PC-3 (cell line): Measurements from ENCODE around the gene KBTBD4. TPM values are rescaled to one million over a fixed set of nuclear protein-coding genes. Genes with fewer than 3 reads are reported as not detected.

Experiments
- ATAC-seq: fragments of 200-7000 bp; cut with Tn5 transposase; 2 replicates; pipeline ENCODE4 v1.9.1; 2020; ENCODE audit warnings: mild to moderate bottlenecking, moderate library complexity
- BruUV-seq: library from RNA; stranded (reverse); fragments of 400-500 nt; replicated peaks from 2 replicates; lab custom pipeline; 2021; lab: Mats Ljungman, UMichigan
- CTCF ChIA-PET: fragments of 300-600 bp; sonication (Branson Sonifier 250); formaldehyde crosslinking; loops from one replicate; lab custom pipeline; 2022; ENCODE audit warnings: antibody characterized with exemption; lab: Charles Lee
- POLR2A ChIA-PET: fragments of 300-600 bp; sonication (Branson Sonifier 250); formaldehyde crosslinking; loops from one replicate; lab custom pipeline; 2022; ENCODE audit warnings: antibody characterized with exemption; ENCODE audit not compliant: unreplicated experiment; lab: Charles Lee
- DNase-seq: peaks from one replicate; pipeline ENCODE4 v3.0.0-alpha.2; 2015
- H2AFZ ChIP-seq: fragments of 300-600 bp; sonication (generic); 2 replicates; pipeline ENCODE4 v1.6.0; 2016; ENCODE audit warnings: antibody characterized with exemption, low read length
- H3F3A ChIP-seq: fragments of 300-600 bp; sonication (generic); one replicate; pipeline ENCODE4 v1.6.0; 2017; ENCODE audit warnings: antibody characterized with exemption, low read length, control low read depth, mild to moderate bottlenecking; ENCODE audit not compliant: unreplicated experiment
- H3K27ac ChIP-seq: fragments of 300-600 bp; sonication (generic); 2 replicates; pipeline ENCODE4 v1.5.1; 2016; ENCODE audit warnings: mild to moderate bottlenecking, low read length
- H3K27me3 ChIP-seq: fragments of 300-600 bp; sonication (generic); 2 replicates; pipeline ENCODE4 v1.6.1; 2016; ENCODE audit warnings: low read length, mixed read lengths
- H3K36me3 ChIP-seq: fragments of 300-600 bp; sonication (generic); 2 replicates; pipeline ENCODE4 v1.6.1; 2016; ENCODE audit warnings: low read depth, mixed run types, low read length, mixed read lengths
- H3K4me1 ChIP-seq: fragments of 300-600 bp; sonication (generic); 2 replicates; pipeline ENCODE4 v1.5.1; 2016; ENCODE audit warnings: low read length; ENCODE audit not compliant: insufficient read depth
- H3K4me2 ChIP-seq: fragments of 300-600 bp; sonication (generic); 2 replicates; pipeline ENCODE4 v1.6.0; 2016; ENCODE audit warnings: low read length
- H3K4me3 ChIP-seq: fragments of 300-600 bp; sonication (generic); 2 replicates; pipeline ENCODE4 v1.5.1; 2016; ENCODE audit warnings: mild to moderate bottlenecking, low read length, mixed read lengths
- H3K79me2 ChIP-seq: fragments of 300-600 bp; sonication (generic); 2 replicates; pipeline ENCODE4 v1.6.1; 2017; ENCODE audit warnings: low read length, mixed read lengths
- H3K9ac ChIP-seq: fragments of 300-600 bp; sonication (generic); 2 replicates; pipeline ENCODE4 v1.6.0; 2016; ENCODE audit warnings: mild to moderate bottlenecking, low read length
- H3K9me2 ChIP-seq: fragments of 300-600 bp; sonication (generic); replicated peaks from 2 replicates; pipeline ENCODE4 v1.6.1; 2016; ENCODE audit warnings: mixed run types, low read length, mixed read lengths
- H3K9me3 ChIP-seq: fragments of 300-600 bp; sonication (generic); 2 replicates; pipeline ENCODE4 v1.6.1; 2016; ENCODE audit warnings: low read length, mixed read lengths
- H4K20me1 ChIP-seq: fragments of 300-600 bp; sonication (generic); 2 replicates; pipeline ENCODE4 v1.6.1; 2016; ENCODE audit warnings: low read length, mixed read lengths
- EZH2 ChIP-seq: fragments of 300-600 bp; sonication (generic); IDR thresholded peaks from one replicate; pipeline ENCODE4 v1.6.1; 2017; ENCODE audit warnings: antibody characterized with exemption, mild to moderate bottlenecking, low read length; ENCODE audit not compliant: unreplicated experiment
- EZH2phosphoT487 ChIP-seq: fragments of 300-600 bp; sonication (generic); IDR thresholded peaks from 2 replicates; pipeline ENCODE4 v1.6.1; 2018; ENCODE audit warnings: mild to moderate bottlenecking, antibody characterized with exemption, low read length, borderline replicate concordance
- intact Hi-C: fragments of 100-400 bp; cut with micrococcal nuclease; formaldehyde crosslinking; loops from 2 replicates; pipeline ENCODE4 v1.9.0; 2023
- total RNA-seq: library from RNA; depleted of rRNA; stranded (reverse); fragments of >200 nt; gene quantifications from 2 replicates; pipeline ENCODE4 v1.2.3, GENCODE V29; 2014
- TF ChIP-seq, protein P1 (sequence below): fragments of 300-600 bp; sonication (generic); conservative IDR thresholded peaks from 2 replicates; pipeline ENCODE4 v1.5.1; 2017; ENCODE audit warnings: antibody characterized with exemption, low read depth, mild to moderate bottlenecking, low read length

Gene KBTBD4
- total RNA-seq, 1 experiment from 2014 or later = 9.8 TPM

DNA sequence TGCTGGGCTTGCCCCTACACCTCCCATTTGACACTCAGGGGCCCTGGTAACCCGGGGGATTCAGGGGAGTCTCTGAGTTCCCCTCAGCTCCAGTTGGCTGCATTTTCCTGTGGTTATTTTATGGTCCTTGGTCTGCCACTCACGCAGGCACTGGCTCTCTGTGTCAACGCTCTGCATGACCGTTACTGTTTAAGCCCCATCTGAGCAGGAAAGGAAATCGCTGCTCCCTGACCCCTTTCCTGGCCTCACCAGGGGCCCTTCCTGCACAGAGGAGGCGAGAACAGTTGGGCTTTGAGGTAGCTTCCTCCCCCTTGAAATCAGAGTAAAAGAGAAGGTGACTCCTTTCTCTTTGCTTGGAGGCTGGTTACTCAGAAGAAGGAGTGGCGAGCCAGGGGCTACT lies 13.0 kb upstream of the KBTBD4 start:
- H3K9ac ChIP-seq = no peak overlapping the region
- ChIA-PET CTCF (no interaction called here), POLR2A (no interaction called here)
- no peaks in the 10 kb centered on the region for H4K20me1 ChIP-seq
- no peaks in the 10 kb centered on the region for H3K36me3 ChIP-seq
- peaks cover 15% of the 10 kb centered on the region for H3K27me3 ChIP-seq
- ATAC-seq (no peak), DNase-seq (no peak)
- H3K9me3 ChIP-seq = no peaks in the 10 kb centered on the region
- no peak overlapping the region for H3K4me3 ChIP-seq
- BruUV-seq = no TSS peak
- H3K9me2 ChIP-seq = no peaks in the 10 kb centered on the region
- no peak overlapping the region for H3K4me2 ChIP-seq
- no peaks in the 10 kb centered on the region for H3K79me2 ChIP-seq
- no peaks in the 10 kb centered on the region for H3K4me1 ChIP-seq
- no peak overlapping the region for H2AFZ ChIP-seq
- H3K27ac ChIP-seq = no peak overlapping the region
- TF ChIP-seq, protein P1, sequence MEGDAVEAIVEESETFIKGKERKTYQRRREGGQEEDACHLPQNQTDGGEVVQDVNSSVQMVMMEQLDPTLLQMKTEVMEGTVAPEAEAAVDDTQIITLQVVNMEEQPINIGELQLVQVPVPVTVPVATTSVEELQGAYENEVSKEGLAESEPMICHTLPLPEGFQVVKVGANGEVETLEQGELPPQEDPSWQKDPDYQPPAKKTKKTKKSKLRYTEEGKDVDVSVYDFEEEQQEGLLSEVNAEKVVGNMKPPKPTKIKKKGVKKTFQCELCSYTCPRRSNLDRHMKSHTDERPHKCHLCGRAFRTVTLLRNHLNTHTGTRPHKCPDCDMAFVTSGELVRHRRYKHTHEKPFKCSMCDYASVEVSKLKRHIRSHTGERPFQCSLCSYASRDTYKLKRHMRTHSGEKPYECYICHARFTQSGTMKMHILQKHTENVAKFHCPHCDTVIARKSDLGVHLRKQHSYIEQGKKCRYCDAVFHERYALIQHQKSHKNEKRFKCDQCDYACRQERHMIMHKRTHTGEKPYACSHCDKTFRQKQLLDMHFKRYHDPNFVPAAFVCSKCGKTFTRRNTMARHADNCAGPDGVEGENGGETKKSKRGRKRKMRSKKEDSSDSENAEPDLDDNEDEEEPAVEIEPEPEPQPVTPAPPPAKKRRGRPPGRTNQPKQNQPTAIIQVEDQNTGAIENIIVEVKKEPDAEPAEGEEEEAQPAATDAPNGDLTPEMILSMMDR = no peak
- TF ChIP-seq EZH2 = no peak
- no peak for TF ChIP-seq EZH2phosphoT487
- H3F3A ChIP-seq = no peaks in the 10 kb centered on the region
- intact Hi-C loops = no loop called here

DNA sequence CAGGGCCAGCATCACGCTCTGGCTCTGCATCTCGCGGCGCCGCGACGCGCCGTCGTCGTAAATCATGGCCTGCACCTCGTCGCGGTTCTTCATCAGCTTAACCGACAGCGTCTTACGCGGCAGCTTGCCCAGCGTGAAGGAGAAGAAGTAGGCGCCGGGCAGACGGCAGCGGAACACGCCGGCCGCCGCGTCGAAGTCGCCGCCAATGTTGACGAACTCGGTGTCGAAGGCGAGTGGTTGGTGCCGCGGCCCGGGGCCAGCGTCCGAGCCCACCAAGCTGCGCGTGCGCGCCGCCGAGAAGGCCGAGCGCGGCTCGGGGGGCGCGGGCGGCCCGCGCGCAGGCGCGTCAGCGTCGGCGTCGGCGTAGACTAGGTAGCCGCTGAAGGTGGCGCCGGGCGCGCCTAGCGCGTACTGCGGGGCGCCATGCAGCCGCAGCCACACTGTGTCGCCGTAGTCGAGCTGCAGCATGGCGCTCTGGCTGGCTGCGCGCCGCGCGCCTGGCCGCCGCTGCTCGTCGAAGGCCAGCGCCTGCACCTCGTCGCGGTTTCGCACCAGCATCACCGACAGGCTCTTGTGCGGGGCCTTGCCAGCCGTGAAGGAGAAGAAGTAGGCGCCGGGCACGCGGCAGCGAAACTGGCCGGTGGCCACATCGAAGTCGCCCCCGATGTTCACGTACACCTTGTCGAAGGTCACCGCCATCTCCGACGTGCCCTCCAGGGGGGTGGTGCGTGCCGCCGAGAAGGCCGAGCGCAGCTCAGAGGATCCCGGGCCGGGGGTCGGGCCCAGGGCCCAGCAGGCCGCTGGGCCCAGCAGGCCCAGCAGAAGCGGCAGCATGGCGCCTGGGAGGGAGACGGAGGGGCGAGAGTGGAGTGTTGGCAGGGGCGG lies 11.4 kb upstream of the KBTBD4 start:
- peaks cover 15% of the 10 kb centered on the region for H3K27me3 ChIP-seq
- no peaks in the 10 kb centered on the region for H3F3A ChIP-seq
- no peak overlapping the region for H3K4me2 ChIP-seq
- no peak overlapping the region for H3K9ac ChIP-seq
- no peaks in the 10 kb centered on the region for H3K9me2 ChIP-seq
- H3K36me3 ChIP-seq = no peaks in the 10 kb centered on the region
- intact Hi-C loops = no loop called here
- no peak overlapping the region for H2AFZ ChIP-seq
- no peaks in the 10 kb centered on the region for H3K79me2 ChIP-seq
- H4K20me1 ChIP-seq = no peaks in the 10 kb centered on the region
- no peak overlapping the region for H3K27ac ChIP-seq
- no peak overlapping the region for H3K4me3 ChIP-seq
- no TSS peak for BruUV-seq
- DNase-seq (no peak), ATAC-seq (no peak)
- POLR2A ChIA-PET = no interaction called here
- TF ChIP-seq EZH2 (no peak), EZH2phosphoT487 (no peak)
- TF ChIP-seq, protein P1 = no peak
- H3K4me1 ChIP-seq = no peaks in the 10 kb centered on the region
- no peaks in the 10 kb centered on the region for H3K9me3 ChIP-seq
- CTCF ChIA-PET = no interaction called here

DNA sequence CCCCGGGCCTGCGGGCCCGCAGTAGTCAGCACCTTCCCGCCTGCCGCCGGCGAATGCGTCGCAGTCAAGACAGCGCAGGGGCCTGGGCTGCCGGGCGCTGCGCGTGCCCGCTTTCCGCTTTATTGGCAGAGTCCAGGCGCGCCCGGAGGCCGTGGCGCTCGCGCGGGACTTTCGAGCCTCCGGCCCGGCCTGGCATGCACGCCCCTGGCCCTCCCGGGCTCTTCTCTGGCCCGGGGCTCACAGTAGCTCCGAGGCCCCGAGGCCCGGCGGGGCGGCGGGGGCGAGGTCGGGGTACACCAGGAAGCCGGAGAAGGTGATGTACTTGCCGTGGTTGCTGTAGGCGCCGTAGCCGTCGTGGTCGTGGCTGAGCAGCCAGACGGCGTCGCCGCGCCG lies 10.8 kb upstream of the KBTBD4 start:
- H3K4me3 ChIP-seq = no peak overlapping the region

More for the DNA sequence above, 10.8 kb upstream of the KBTBD4 start:
- Histone ChIP-seq H3K9ac (no peak overlapping the region), H3K4me2 (no peak overlapping the region), H3K27ac (no peak overlapping the region), H2AFZ (no peak overlapping the region), H3K4me1 (no peaks in the 10 kb centered on the region), H3K9me2 (no peaks in the 10 kb centered on the region), H3K9me3 (no peaks in the 10 kb centered on the region), H3F3A (no peaks in the 10 kb centered on the region), H3K27me3 (peaks cover 15% of the 10 kb centered on the region), H4K20me1 (no peaks in the 10 kb centered on the region), H3K79me2 (no peaks in the 10 kb centered on the region), H3K36me3 (no peaks in the 10 kb centered on the region)
- ChIA-PET CTCF (no interaction called here), POLR2A (no interaction called here)
- ATAC-seq (no peak), DNase-seq (no peak)
- intact Hi-C loops = no loop called here
- no TSS peak for BruUV-seq
- TF ChIP-seq EZH2 (no peak), EZH2phosphoT487 (no peak)
- TF ChIP-seq, protein P1 = no peak
